Suprapubic skin (tissue), 3 donors: ENCODE results near the gene SOX8.

Source experiments
- POLR2AphosphoS5 ChIP-seq, 3 donors: sonication (generic); formaldehyde crosslinking; IDR thresholded peaks; one replicate each; pipeline ENCODE4 v1.6.1; 2017; ENCODE audit warnings: antibody characterized with exemption in 3 of 3
- TF ChIP-seq, protein P1 (sequence below), 2 donors: fragments of 200-600 bp in 1 of 2; fragments of 450-650 bp in 1 of 2; sonication (generic) in 1 of 2; IDR thresholded peaks; one replicate each; pipeline ENCODE4 v1.5.1; 2016 to 2019; ENCODE audit warnings: antibody characterized with exemption in 2 of 2, mild to moderate bottlenecking in 1 of 2, moderate library complexity in 1 of 2

DNA sequence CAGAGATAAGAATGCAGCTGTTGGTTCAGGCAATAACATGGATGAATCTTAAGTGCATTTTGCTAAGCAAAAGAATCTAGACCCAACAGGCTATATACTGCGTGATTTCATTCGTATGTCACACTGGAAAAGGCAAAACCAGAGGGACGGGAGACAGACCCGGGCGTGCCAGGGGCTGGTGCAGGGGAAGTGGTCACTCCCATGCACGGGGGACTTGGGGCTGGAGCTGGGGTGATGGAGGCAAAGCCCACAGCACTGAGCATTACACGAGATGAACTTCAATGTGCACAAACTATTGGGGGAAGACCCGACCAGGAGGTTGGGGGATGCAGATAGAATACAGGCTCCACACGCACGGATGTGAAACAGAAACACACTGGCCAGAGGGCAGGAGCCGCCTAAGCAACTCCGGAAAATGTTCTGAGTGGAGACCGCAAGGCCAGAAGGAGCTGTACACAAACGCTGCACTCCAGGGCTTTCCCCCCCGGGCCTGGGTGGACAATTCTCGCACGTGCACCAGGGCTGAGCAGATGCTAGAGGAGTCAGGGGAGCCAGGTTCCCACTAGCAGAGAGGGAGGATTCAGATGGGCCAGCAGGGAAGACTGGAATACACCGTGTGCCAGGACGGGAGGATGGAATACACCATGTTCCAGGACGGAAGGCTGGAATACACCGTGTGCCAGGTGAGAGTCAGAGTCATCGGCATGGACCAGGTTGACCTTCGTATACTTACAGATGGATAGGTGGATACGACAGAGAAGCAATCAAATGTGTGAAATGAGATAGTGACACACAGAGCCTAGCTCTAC is 22.1 kb upstream of the SOX8 start:
- TF ChIP-seq POLR2AphosphoS5 (IDR thresholded peaks at IDR 0.05) = no peak
- TF ChIP-seq, protein P1, sequence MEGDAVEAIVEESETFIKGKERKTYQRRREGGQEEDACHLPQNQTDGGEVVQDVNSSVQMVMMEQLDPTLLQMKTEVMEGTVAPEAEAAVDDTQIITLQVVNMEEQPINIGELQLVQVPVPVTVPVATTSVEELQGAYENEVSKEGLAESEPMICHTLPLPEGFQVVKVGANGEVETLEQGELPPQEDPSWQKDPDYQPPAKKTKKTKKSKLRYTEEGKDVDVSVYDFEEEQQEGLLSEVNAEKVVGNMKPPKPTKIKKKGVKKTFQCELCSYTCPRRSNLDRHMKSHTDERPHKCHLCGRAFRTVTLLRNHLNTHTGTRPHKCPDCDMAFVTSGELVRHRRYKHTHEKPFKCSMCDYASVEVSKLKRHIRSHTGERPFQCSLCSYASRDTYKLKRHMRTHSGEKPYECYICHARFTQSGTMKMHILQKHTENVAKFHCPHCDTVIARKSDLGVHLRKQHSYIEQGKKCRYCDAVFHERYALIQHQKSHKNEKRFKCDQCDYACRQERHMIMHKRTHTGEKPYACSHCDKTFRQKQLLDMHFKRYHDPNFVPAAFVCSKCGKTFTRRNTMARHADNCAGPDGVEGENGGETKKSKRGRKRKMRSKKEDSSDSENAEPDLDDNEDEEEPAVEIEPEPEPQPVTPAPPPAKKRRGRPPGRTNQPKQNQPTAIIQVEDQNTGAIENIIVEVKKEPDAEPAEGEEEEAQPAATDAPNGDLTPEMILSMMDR (IDR thresholded peaks at IDR 0.05) = no peak
